ENCODE results near the gene ABI2.

The ABI2 gene

GRCh38 chr2:203346612-203347011 is 18.4 kb downstream of the ABI2 start:
- Histone ChIP-seq H3K36me3 (ENCODE audit: control insufficient read depth, insufficient read depth, low read length) (no peaks in the 10 kb centered on the region; the same call in 1 of the 2 replicates), H3K4me3 (replicated peaks; ENCODE audit: low read depth, low read length) (no peak overlapping the region), H3K27me3 (replicated peaks; ENCODE audit: control insufficient read depth, insufficient read depth, low read length) (no peaks in the 10 kb centered on the region)
- no peak for DNase-seq (ENCODE audit: extremely low read depth, insufficient read length)
- no peak for TF ChIP-seq CTCF (IDR thresholded peaks at IDR 0.05; ENCODE audit: insufficient read depth, low read length, poor library complexity, severe bottlenecking)

DNA sequence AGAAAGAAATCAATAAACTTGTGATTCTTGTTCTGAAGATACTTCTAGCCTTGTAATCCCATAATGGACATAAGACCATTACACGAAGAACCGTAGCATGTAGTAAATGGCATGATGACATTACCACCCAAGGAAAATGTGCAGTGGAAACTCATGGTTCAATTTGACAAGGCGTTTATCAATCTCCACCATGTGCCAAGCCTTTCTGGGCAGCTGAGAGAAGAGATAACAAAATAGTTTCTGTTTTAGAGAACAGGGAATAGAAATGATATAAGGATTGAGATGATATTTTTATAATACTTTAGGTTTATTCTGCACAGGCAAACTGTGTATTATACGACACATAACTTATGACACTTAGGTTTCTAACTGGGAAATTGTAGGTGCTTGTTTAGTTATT is 19.2 kb downstream of the ABI2 start:
- no peak overlapping the region for H3K4me3 ChIP-seq (replicated peaks; ENCODE audit: low read depth, low read length)
- H3K27me3 ChIP-seq (replicated peaks; ENCODE audit: control insufficient read depth, insufficient read depth, low read length) = no peaks in the 10 kb centered on the region
- TF ChIP-seq CTCF (IDR thresholded peaks at IDR 0.05; ENCODE audit: insufficient read depth, low read length, poor library complexity, severe bottlenecking) = no peak
- no peak for DNase-seq (ENCODE audit: extremely low read depth, insufficient read length)
- H3K36me3 ChIP-seq (ENCODE audit: control insufficient read depth, insufficient read depth, low read length) = no peaks in the 10 kb centered on the region; the same call in 1 of the 2 replicates

- DNase-seq (ENCODE audit: extremely low read depth, insufficient read length) = no peak
- H3K4me3 ChIP-seq (replicated peaks; ENCODE audit: low read depth, low read length) = no peak overlapping the region
- H3K27me3 ChIP-seq (replicated peaks; ENCODE audit: control insufficient read depth, insufficient read depth, low read length) = no peaks in the 10 kb centered on the region
- peaks cover 1% of the 10 kb centered on the region for H3K36me3 ChIP-seq (ENCODE audit: control insufficient read depth, insufficient read depth, low read length)
- TF ChIP-seq CTCF (IDR thresholded peaks at IDR 0.05; ENCODE audit: insufficient read depth, low read length, poor library complexity, severe bottlenecking) = no peak
These were observed 24.5 kb downstream of the ABI2 start for GRCh38 chr2:203352604-203353255.

GRCh38 chr2:203354966-203355365 is 26.8 kb downstream of the ABI2 start:
- TF ChIP-seq CTCF (IDR thresholded peaks at IDR 0.05; ENCODE audit: insufficient read depth, low read length, poor library complexity, severe bottlenecking) = no peak
- no peak for DNase-seq (ENCODE audit: extremely low read depth, insufficient read length)
- no peaks in the 10 kb centered on the region for H3K27me3 ChIP-seq (replicated peaks; ENCODE audit: control insufficient read depth, insufficient read depth, low read length)
- H3K36me3 ChIP-seq (ENCODE audit: control insufficient read depth, insufficient read depth, low read length) = peaks cover 1% of the 10 kb centered on the region
- no peak overlapping the region for H3K4me3 ChIP-seq (replicated peaks; ENCODE audit: low read depth, low read length)

GRCh38 chr2:203359450-203359849 is 31.3 kb downstream of the ABI2 start:
- no peak overlapping the region for H3K4me3 ChIP-seq (replicated peaks; ENCODE audit: low read depth, low read length)
- no peak for TF ChIP-seq CTCF (IDR thresholded peaks at IDR 0.05; ENCODE audit: insufficient read depth, low read length, poor library complexity, severe bottlenecking)
- no peak for DNase-seq (ENCODE audit: extremely low read depth, insufficient read length)

More at GRCh38 chr2:203359450-203359849, 31.3 kb downstream of the ABI2 start:
- Histone ChIP-seq H3K27me3 (replicated peaks; ENCODE audit: control insufficient read depth, insufficient read depth, low read length) (no peaks in the 10 kb centered on the region), H3K36me3 (ENCODE audit: control insufficient read depth, insufficient read depth, low read length) (peaks cover 1% of the 10 kb centered on the region)
